Gastroesophageal sphincter (tissue), 3 donors: ENCODE measurements around the gene SYT1.

ENCODE experiments used
- CTCF ChIP-seq, 4 experiments: fragments of 200-600 bp in 2 of 4; fragments of 450-650 bp in 2 of 4; sonication (generic) in 1 of 4; IDR thresholded peaks; one replicate each; pipeline ENCODE4 v1.5.1; 2017 to 2019; ENCODE audit warnings: antibody characterized with exemption in 4 of 4, mild to moderate bottlenecking in 2 of 4, moderate library complexity in 2 of 4
- EP300 ChIP-seq: sonication (generic); formaldehyde crosslinking; IDR thresholded peaks from one replicate; pipeline ENCODE4 v1.6.1; 2017; ENCODE audit warnings: antibody characterized with exemption, mild to moderate bottlenecking
- POLR2A ChIP-seq, 2 donors: fragments of 450-650 bp; IDR thresholded peaks; one replicate each; pipeline ENCODE4 v1.6.1; 2017; ENCODE audit warnings: antibody characterized with exemption in 2 of 2, mild to moderate bottlenecking in 2 of 2, moderate library complexity in 1 of 2
- POLR2AphosphoS5 ChIP-seq: sonication (generic); formaldehyde crosslinking; IDR thresholded peaks from one replicate; pipeline ENCODE4 v1.6.1; 2017; ENCODE audit warnings: antibody characterized with exemption

DNA sequence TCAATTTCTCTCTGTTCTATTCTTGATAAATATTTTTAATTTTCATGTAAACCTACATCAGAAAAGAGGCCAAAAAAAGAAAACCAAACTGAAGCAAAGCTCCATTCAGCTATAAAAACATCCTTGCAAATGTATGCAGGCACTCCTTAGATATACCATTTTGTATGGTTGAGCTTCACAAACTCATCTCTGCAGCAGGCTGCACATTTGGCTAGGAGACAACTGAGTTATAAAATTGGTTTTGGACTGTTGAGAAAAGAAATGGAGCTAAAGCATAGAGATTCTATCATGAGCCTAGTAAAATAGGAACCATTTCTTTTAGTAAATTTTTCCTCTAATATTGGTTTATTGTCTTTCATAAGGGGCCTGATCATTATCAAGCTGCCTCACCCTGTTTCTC, 156.4 kb downstream of the SYT1 start:
- TF ChIP-seq POLR2A (IDR thresholded peaks at IDR 0.05) (no peak), POLR2AphosphoS5 (no peak), CTCF (IDR thresholded peaks at IDR 0.05) (no peak), EP300 (no peak)
